GM23248 (cell line): Measurements from ENCODE around the gene SEC14L1.

ENCODE experiments used
- EZH2 ChIP-seq: fragments of 200-600 bp; sonication (generic); IDR thresholded peaks from 2 replicates; pipeline ENCODE4 v1.6.1; 2018; ENCODE audit warnings: antibody characterized with exemption, mild to moderate bottlenecking; ENCODE audit not compliant: insufficient read depth, poor library complexity, severe bottlenecking
- EZH2phosphoT487 ChIP-seq: fragments of 200-600 bp; sonication (generic); IDR thresholded peaks from 2 replicates; pipeline ENCODE4 v1.6.1; 2018; ENCODE audit warnings: antibody characterized with exemption, moderate library complexity, mild to moderate bottlenecking, low read depth; ENCODE audit not compliant: insufficient read depth

DNA sequence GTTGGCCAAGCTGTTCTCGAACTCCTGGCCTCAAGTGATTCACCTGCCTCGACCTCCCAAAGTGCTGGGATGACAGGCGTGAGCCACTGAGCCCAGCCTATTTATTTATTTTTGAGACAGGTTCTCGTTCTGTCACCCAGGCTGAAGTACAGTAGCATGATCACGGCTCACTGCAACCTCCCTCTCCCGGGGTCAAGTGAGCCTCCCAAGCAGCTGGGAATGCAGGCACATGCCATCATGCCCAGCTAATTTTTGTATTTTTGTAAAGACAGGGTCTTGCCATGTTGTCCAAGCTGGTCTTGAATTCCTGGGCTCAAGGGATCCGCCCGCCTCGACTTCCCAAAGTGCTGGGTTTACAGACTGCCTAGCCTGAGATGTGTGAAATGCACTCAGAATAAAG lies 10.2 kb upstream of the SEC14L1 start:
- TF ChIP-seq EZH2phosphoT487 (no peak), EZH2 (no peak)
